Ishikawa (cell line): ENCODE measurements around the gene CDH23.

Experiments used
- CEBPB ChIP-seq: IDR thresholded peaks from 2 replicates; pipeline ENCODE4 v1.6.1; 2012
- EGR1 ChIP-seq: IDR thresholded peaks from 2 replicates; pipeline ENCODE4 v1.6.1; 2012
- EP300 ChIP-seq: IDR thresholded peaks from 2 replicates; pipeline ENCODE4 v1.6.1; 2012; ENCODE audit warnings: borderline replicate concordance
- FOXM1 ChIP-seq: IDR thresholded peaks from 2 replicates; pipeline ENCODE4 v1.6.1; 2012; ENCODE audit warnings: low read depth, borderline replicate concordance
- NFIC ChIP-seq: IDR thresholded peaks from 2 replicates; pipeline ENCODE4 v1.6.1; 2012
- RAD21 ChIP-seq: IDR thresholded peaks from 2 replicates; pipeline ENCODE4 v1.6.1; 2012; ENCODE audit warnings: low read depth
- TAF1 ChIP-seq: IDR thresholded peaks from 2 replicates; pipeline ENCODE4 v1.6.1; 2012; ENCODE audit warnings: low read depth, mild to moderate bottlenecking
- TEAD4 ChIP-seq: IDR thresholded peaks from 2 replicates; pipeline ENCODE4 v1.6.1; 2012
- YY1 ChIP-seq: IDR thresholded peaks from 2 replicates; pipeline ENCODE4 v1.6.1; 2012; ENCODE audit warnings: low read depth
- TF ChIP-seq, protein P1 (sequence below): IDR thresholded peaks from 2 replicates; pipeline ENCODE4 v1.6.1; 2012
- TF ChIP-seq, protein P2 (sequence below): IDR thresholded peaks from 2 replicates; pipeline ENCODE4 v1.6.1; 2012

GRCh38 chr10:71426058-71426605 is 29.4 kb downstream of the CDH23 start:
- TF ChIP-seq CEBPB (no peak), EGR1 (no peak), EP300 (no peak), YY1 (no peak), RAD21 (no peak), NFIC (no peak), TAF1 (no peak), FOXM1 (no peak), TEAD4 (no peak)
- TF ChIP-seq, protein P1, sequence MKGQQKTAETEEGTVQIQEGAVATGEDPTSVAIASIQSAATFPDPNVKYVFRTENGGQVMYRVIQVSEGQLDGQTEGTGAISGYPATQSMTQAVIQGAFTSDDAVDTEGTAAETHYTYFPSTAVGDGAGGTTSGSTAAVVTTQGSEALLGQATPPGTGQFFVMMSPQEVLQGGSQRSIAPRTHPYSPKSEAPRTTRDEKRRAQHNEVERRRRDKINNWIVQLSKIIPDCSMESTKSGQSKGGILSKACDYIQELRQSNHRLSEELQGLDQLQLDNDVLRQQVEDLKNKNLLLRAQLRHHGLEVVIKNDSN = no peak
- TF ChIP-seq, protein P2, sequence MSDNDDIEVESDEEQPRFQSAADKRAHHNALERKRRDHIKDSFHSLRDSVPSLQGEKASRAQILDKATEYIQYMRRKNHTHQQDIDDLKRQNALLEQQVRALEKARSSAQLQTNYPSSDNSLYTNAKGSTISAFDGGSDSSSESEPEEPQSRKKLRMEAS = no peak
